HG03139 (cell line): ENCODE measurements around the gene GATAD2A.
"Not testable (repeated sequence)": the region's sequence is repeated elsewhere in the genome, so short reads cannot be mapped to it uniquely, and the experiment has no call there.

Source experiments
- ATAC-seq: cut with Tn5 transposase; IDR thresholded peaks from one replicate; pipeline ENCODE4 v1.9.1; 2021; ENCODE audit not compliant: unreplicated experiment

Gene GATAD2A

GRCh38 chr19:19404879-19405860, at the start of gene GATAD2A:
GATAD2A (plus strand) TSS chr19:19405675; CDS start chr19:19465346, 59,671 bp downstream.
- ATAC-seq = peak; percentile 57

GRCh38 chr19:19356500-19356899, 49.0 kb upstream of the GATAD2A start:
- ATAC-seq = no peak

GRCh38 chr19:19356901-19357566, 48.4 kb upstream of the GATAD2A start:
- ATAC-seq = no peak

GRCh38 chr19:19361075-19361594, 44.3 kb upstream of the GATAD2A start:
- ATAC-seq = no peak

GRCh38 chr19:19362075-19362474, 43.4 kb upstream of the GATAD2A start:
- no peak for ATAC-seq

- ATAC-seq = peak; percentile 72
Measured at GRCh38 chr19:19366434-19367396, 38.8 kb upstream of the GATAD2A start.

GRCh38 chr19:19368087-19368486, 37.4 kb upstream of the GATAD2A start:
- no peak for ATAC-seq

GRCh38 chr19:19371059-19371458, 34.4 kb upstream of the GATAD2A start:
- no peak for ATAC-seq

GRCh38 chr19:19372656-19373416, 32.6 kb upstream of the GATAD2A start:
- ATAC-seq = peak; percentile 87

GRCh38 chr19:19379527-19379926, 25.9 kb upstream of the GATAD2A start:
- no peak for ATAC-seq

- not testable (repeated sequence) for ATAC-seq
Measured at GRCh38 chr19:19380316-19380715, 25.2 kb upstream of the GATAD2A start.

GRCh38 chr19:19381007-19381926, 24.2 kb upstream of the GATAD2A start:
- ATAC-seq = no peak

- no peak for ATAC-seq
Measured at GRCh38 chr19:19382118-19382517, 23.4 kb upstream of the GATAD2A start.

- ATAC-seq = no peak
Measured at GRCh38 chr19:19384486-19384885, 21.0 kb upstream of the GATAD2A start.

- ATAC-seq = peak; percentile 95
Measured at GRCh38 chr19:19385131-19385895, 20.2 kb upstream of the GATAD2A start.

- ATAC-seq = no peak
Measured at GRCh38 chr19:19385896-19386869, 19.3 kb upstream of the GATAD2A start.

GRCh38 chr19:19387108-19387507, 18.4 kb upstream of the GATAD2A start:
- no peak for ATAC-seq
